CD4-positive, alpha-beta T cell treated with Interferon gamma for 1 hour (primary cell): ENCODE measurements around the gene OR6J1.
"Not testable (repeated sequence)": the region's sequence is repeated elsewhere in the genome, so short reads cannot be mapped to it uniquely, and the experiment has no call there.

Experiments
- DNase-seq: peaks from one replicate; pipeline ENCODE4 v3.0.0-alpha.2; 2020

OR6J1 gene

DNA sequence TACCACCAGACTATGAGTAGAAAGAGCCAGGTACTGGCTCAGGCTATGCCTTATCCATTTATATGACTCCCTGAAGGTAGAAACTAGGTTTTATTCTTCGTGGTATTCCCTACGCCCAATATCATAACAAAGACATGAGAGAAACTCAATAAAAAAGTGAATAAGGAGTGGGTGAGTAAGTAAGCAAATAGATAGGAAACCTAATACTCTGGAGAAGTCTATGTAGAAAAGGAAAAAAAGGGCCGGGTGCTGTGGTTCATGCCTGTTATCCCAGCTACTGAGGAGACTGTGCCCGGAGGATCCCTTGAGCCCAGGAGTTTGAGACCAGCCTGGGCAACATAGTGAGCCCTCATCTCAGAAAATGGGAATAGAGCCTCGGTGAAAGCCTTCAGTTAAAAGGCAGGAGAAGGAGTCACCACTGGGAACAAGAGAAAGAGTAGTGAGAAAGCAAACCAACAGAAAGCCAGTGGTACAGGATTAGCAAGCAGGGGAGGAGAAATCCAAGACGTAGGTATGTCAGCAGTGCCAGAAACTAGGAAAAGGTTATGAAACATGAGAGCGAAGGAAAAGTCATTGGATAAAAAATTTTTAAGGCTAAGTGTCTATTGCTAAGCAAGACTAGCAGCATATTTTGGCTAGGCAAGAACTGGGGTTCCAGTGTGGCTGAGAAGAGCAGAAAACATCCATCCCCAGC, 6.0 kb upstream of the OR6J1 start:
- no peak for DNase-seq

GRCh38 chr14:22648506-22648905, 4.4 kb upstream of the OR6J1 start:
- no peak for DNase-seq

- no peak for DNase-seq
Observed at GRCh38 chr14:22646570-22647254, 2.6 kb upstream of the OR6J1 start.

DNA sequence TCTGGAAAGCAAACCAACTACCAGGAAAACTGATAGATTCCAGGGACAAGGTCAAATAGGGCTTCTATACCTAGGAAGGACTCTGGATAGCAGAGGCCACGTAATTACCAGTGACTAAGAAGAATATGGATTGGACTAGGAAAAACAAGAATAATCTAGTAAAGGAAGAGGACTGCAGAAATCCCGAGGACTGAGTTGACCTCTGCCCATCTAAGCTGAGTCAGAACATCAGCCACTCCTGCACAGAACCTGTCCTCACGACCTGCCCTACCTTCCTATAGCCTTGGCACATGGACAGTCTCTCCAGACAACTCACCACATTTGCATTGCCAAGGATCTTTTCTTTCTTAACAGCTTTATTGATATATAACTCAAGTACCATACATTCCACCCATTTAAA, 2.3 kb downstream of the OR6J1 start:
- no peak for DNase-seq

DNA sequence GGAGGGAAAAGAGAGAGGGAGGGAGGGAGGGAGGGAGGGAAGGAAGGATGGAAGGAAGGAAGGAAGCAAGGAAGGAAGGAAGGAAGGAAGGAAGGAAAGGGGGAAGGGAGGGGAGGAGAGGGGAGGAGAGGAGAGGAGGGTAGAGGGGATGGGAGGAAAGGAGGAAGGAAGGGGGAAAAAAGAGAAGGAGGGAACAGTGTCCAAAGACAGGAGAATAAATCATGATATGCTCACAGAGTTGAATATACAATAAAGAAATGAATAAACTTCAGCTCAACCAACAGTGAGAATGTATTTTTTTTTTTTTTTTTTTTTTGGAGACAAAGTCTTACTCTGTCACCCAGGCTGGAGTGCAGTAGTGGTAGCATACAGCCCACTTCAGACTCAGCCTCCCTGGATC, 4.0 kb downstream of the OR6J1 start:
- no peak for DNase-seq

GRCh38 chr14:22635980-22636379, 8.2 kb downstream of the OR6J1 start:
- DNase-seq: not testable (repeated sequence)

DNA sequence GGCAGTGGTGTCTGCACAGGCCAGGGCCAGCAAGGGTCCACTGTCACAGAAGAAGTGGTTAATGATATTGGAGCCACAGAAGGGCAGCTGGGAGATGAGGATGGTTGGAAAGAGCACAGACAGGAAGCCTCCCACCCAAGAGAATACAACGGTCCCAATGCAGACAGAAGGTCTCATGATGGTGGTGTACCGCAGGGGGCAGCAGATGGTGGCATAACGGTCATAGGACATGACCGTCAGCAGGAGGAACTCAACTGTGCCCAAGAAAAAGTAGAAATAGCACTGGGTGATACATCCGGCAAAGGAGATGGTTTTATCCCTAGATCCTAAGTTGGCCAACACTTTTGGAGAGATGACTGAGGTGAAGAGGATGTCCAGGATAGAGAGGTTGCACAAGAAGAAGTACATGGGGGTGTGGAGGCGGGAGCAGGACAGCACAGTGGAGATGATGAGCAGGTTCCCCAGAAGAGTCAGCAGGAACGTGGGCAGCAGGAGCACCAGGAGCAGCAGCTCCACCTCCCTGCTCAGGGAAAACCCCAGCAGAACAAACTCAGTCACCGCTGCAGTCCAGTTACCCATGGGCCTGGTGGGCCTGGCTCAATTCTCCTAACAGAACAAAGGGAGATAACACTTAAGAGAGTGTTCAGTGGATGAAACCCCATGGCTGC, 9.8 kb downstream of the OR6J1 start:
- DNase-seq: no peak

DNA sequence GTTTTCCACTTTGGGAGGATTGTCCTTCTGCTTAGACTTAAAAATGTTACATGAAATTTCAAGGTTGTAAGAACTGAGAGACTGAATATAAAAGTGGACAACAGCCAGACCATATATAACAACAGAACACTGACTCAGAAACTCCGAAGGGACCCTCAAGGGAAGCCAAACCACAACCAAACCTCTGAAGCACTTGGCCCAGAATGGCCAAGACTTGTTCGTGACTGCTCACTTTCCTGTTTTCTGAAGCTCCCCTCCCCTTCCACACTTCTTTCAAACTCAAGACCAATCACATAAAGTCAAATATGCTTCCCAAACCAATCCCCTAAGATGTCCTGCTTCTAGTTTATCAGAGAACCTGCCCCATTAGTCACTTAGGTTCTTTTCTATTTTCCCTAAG, 13.7 kb downstream of the OR6J1 start:
- DNase-seq: no peak

GRCh38 chr14:22630066-22630465, 14.1 kb downstream of the OR6J1 start:
- no peak for DNase-seq

DNA sequence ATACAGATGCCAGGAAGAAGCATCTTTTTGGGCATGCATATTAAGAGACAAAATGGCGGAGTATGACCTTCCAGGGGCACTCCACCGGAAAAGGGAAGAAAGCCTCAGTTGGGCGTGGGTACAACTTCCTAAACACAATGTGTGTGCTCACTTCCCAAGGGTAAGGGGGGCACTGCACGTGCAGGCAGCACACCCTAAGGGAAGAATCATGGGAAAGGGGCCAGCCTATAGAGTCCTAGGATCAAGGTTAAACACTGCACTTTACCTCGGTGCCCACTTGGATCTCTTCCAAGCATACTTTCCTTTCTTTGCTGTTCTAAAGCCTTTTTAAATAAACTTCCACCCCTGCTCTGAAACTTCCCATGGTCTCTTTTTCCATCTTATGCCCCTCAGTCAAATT, 14.8 kb downstream of the OR6J1 start:
- no peak for DNase-seq

GRCh38 chr14:22627506-22628263, 16.5 kb downstream of the OR6J1 start:
- no peak for DNase-seq

- DNase-seq: no peak
Observed at GRCh38 chr14:22626590-22626989, 17.6 kb downstream of the OR6J1 start.

DNA sequence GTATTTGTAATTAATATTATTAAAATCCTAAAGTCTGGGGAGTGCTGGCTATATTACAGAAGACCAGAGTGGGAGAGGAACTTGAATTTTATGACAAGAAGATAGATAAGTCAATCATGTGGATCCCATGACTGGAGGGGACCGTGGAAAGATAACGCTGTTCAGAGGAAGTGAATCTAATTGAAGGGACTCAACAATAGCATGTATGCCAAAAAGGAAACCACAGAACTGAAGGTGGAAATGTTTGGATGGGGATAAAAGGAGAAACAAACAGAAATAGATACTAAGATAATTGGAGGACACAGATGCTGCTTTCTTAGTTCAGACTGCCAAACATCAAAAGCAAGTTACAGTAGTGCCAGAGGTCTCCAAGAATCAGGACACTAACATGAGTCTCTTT, 21.1 kb downstream of the OR6J1 start:
- DNase-seq: no peak

GRCh38 chr14:22622255-22622654, 21.9 kb downstream of the OR6J1 start:
- DNase-seq: no peak

DNA sequence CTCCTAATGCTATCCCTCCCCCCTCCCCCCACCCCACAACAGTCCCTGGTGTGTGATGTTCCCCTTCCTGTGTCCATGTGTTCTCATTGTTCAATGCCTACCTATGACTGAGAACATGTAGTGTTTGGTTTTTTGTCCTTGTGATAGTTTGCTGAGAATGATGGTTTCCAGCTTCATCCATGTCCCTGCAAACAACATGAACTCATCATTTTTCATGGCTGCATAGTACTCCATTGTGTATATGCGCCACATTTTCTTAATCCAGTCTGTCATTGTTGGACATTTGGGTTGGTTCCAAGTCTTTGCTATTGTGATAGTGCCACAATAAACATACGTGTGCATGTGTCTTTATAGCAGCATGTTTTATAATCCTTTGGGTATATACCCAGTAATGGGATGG, 28.4 kb downstream of the OR6J1 start:
- not testable (repeated sequence) for DNase-seq

DNA sequence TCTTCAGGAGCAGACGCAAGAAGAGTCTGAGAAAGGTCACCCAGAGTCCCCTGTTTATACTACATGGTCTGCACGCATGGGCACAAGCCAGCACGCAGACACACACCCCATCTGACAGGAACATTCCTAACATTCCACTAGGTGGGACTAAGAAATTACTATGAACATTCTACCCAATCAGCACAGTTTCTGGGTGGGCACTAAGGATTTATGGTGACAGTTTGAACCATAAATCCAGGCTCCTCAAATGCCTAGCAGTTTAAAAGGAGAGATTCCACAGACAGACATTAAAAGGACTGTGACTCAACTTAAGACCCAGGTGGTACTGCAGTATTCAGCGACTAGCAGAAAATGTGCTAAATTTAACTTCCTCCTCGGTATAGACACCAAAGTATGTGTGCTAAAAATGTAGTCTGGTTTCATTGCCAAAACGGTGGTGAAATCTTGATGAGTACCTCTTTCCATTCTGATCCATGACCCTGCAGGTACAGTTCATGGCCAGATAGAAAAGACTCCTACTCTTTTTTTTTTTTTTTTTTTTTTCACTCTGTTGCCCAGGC, 29.8 kb downstream of the OR6J1 start:
- no peak for DNase-seq

DNA sequence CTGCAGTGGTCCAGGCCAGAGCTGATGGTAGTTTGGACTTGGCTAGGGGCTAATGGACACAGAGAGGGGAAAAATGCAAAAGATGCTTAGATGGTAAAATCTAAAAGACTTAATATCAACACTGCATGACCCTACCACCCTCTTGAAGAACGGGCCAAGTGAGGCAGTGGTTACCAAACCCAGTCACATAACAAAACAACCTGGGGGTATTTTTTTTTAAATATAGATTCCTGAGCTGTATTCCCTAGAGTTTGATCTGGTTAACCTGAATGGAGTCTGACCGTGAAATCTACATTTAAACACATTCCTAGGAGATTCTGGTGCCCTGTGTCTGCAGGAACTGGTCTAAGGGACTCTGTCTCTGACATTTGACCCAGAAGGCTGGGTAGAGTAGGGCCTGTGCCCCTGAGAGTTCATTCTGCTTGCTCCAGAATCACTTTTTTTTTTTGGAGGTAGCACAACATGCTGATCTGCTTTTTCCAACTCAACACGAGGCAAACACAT, 30.4 kb downstream of the OR6J1 start:
- DNase-seq: no peak

GRCh38 chr14:22613106-22613695, 31.0 kb downstream of the OR6J1 start:
- DNase-seq: no peak

- DNase-seq: no peak
Observed at GRCh38 chr14:22610931-22611330, 33.2 kb downstream of the OR6J1 start.

- no peak for DNase-seq
Observed at GRCh38 chr14:22607291-22607690, 36.9 kb downstream of the OR6J1 start.

- no peak for DNase-seq
Observed at GRCh38 chr14:22606380-22606779, 37.8 kb downstream of the OR6J1 start.

DNA sequence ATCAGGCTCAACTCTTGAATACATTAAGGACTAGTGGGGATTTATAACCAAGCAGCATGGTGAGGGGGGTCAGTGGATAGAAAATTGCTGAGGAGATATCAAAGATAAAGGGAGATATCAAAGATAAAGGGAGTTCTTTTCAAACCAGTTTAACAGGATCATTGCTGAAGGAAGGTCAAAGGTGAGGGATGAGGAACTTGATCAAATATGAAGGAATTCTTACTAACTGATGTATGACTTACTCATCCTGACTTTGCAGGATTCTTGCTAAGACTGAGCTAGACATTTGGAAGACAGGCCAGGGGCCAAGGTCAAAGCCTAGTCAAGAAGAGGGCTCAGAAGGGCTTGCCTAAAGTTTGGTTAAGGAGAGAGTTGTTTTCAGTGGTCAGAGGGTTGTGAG, 41.3 kb downstream of the OR6J1 start:
- DNase-seq: no peak

DNA sequence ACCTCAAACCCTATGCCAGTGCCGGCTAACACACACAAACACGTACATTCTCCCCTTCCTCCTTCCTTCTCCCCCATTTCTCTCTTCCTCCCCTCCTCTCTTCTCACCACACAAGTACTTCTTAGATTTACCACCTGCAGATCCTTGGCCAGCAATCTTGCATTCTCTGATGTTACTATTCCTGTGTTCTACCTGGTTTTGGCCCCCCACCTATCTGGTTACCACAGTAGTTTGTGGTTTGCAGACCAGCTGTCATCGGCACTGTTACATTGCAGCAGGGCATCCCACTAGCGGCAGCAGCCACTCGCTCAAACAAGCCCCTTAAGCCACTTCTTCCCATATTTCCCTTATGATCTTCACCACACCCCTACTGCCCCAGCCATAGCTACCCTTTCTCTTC, 42.2 kb downstream of the OR6J1 start:
- no peak for DNase-seq
